PC-3 (cell line): ENCODE results near the gene ADCYAP1R1. TPM values are rescaled to one million over a fixed set of nuclear protein-coding genes. Genes with fewer than 3 reads are reported as not detected.

Source experiments
- ATAC-seq: fragments of 200-7000 bp; cut with Tn5 transposase; 2 replicates; pipeline ENCODE4 v1.9.1; 2020; ENCODE audit warnings: mild to moderate bottlenecking, moderate library complexity
- BruUV-seq: library from RNA; stranded (reverse); fragments of 400-500 nt; replicated peaks from 2 replicates; lab custom pipeline; 2021; lab: Mats Ljungman, UMichigan
- CTCF ChIA-PET: fragments of 300-600 bp; sonication (Branson Sonifier 250); formaldehyde crosslinking; loops from one replicate; lab custom pipeline; 2022; ENCODE audit warnings: antibody characterized with exemption; lab: Charles Lee
- POLR2A ChIA-PET: fragments of 300-600 bp; sonication (Branson Sonifier 250); formaldehyde crosslinking; loops from one replicate; lab custom pipeline; 2022; ENCODE audit warnings: antibody characterized with exemption; ENCODE audit not compliant: unreplicated experiment; lab: Charles Lee
- DNase-seq: peaks from one replicate; pipeline ENCODE4 v3.0.0-alpha.2; 2015
- H2AFZ ChIP-seq: fragments of 300-600 bp; sonication (generic); 2 replicates; pipeline ENCODE4 v1.6.0; 2016; ENCODE audit warnings: antibody characterized with exemption, low read length
- H3F3A ChIP-seq: fragments of 300-600 bp; sonication (generic); one replicate; pipeline ENCODE4 v1.6.0; 2017; ENCODE audit warnings: antibody characterized with exemption, low read length, control low read depth, mild to moderate bottlenecking; ENCODE audit not compliant: unreplicated experiment
- H3K27ac ChIP-seq: fragments of 300-600 bp; sonication (generic); 2 replicates; pipeline ENCODE4 v1.5.1; 2016; ENCODE audit warnings: mild to moderate bottlenecking, low read length
- H3K27me3 ChIP-seq: fragments of 300-600 bp; sonication (generic); 2 replicates; pipeline ENCODE4 v1.6.1; 2016; ENCODE audit warnings: low read length, mixed read lengths
- H3K36me3 ChIP-seq: fragments of 300-600 bp; sonication (generic); 2 replicates; pipeline ENCODE4 v1.6.1; 2016; ENCODE audit warnings: low read depth, mixed run types, low read length, mixed read lengths
- H3K4me1 ChIP-seq: fragments of 300-600 bp; sonication (generic); 2 replicates; pipeline ENCODE4 v1.5.1; 2016; ENCODE audit warnings: low read length; ENCODE audit not compliant: insufficient read depth
- H3K4me2 ChIP-seq: fragments of 300-600 bp; sonication (generic); 2 replicates; pipeline ENCODE4 v1.6.0; 2016; ENCODE audit warnings: low read length
- H3K4me3 ChIP-seq: fragments of 300-600 bp; sonication (generic); 2 replicates; pipeline ENCODE4 v1.5.1; 2016; ENCODE audit warnings: mild to moderate bottlenecking, low read length, mixed read lengths
- H3K79me2 ChIP-seq: fragments of 300-600 bp; sonication (generic); 2 replicates; pipeline ENCODE4 v1.6.1; 2017; ENCODE audit warnings: low read length, mixed read lengths
- H3K9ac ChIP-seq: fragments of 300-600 bp; sonication (generic); 2 replicates; pipeline ENCODE4 v1.6.0; 2016; ENCODE audit warnings: mild to moderate bottlenecking, low read length
- H3K9me2 ChIP-seq: fragments of 300-600 bp; sonication (generic); replicated peaks from 2 replicates; pipeline ENCODE4 v1.6.1; 2016; ENCODE audit warnings: mixed run types, low read length, mixed read lengths
- H3K9me3 ChIP-seq: fragments of 300-600 bp; sonication (generic); 2 replicates; pipeline ENCODE4 v1.6.1; 2016; ENCODE audit warnings: low read length, mixed read lengths
- H4K20me1 ChIP-seq: fragments of 300-600 bp; sonication (generic); 2 replicates; pipeline ENCODE4 v1.6.1; 2016; ENCODE audit warnings: low read length, mixed read lengths
- EZH2 ChIP-seq: fragments of 300-600 bp; sonication (generic); IDR thresholded peaks from one replicate; pipeline ENCODE4 v1.6.1; 2017; ENCODE audit warnings: antibody characterized with exemption, mild to moderate bottlenecking, low read length; ENCODE audit not compliant: unreplicated experiment
- EZH2phosphoT487 ChIP-seq: fragments of 300-600 bp; sonication (generic); IDR thresholded peaks from 2 replicates; pipeline ENCODE4 v1.6.1; 2018; ENCODE audit warnings: mild to moderate bottlenecking, antibody characterized with exemption, low read length, borderline replicate concordance
- intact Hi-C: fragments of 100-400 bp; cut with micrococcal nuclease; formaldehyde crosslinking; loops from 2 replicates; pipeline ENCODE4 v1.9.0; 2023
- total RNA-seq: library from RNA; depleted of rRNA; stranded (reverse); fragments of >200 nt; gene quantifications from 2 replicates; pipeline ENCODE4 v1.2.3, GENCODE V29; 2014
- TF ChIP-seq, protein P1 (sequence below): fragments of 300-600 bp; sonication (generic); conservative IDR thresholded peaks from 2 replicates; pipeline ENCODE4 v1.5.1; 2017; ENCODE audit warnings: antibody characterized with exemption, low read depth, mild to moderate bottlenecking, low read length

The ADCYAP1R1 gene
- total RNA-seq, 1 experiment from 2014 or later, result not detected

DNA sequence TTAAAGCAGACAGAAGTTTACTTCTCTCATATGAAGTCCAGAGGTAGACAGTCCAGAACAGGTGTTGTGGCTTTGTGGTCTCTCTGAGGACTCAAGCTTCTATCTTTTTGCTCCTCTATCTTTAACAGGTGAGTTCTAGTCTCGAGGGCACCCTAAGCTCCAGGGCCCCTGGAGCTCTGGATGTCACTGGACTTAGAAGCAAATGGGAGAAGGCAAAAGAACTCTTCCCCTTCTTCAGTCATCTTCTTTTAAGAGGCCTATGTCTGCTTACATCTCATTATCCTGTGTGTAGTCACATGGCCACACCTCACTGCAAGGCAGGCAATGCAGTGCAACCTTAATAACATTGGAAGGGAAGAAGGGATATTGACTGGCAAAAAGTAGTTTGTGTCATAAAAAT, 61.6 kb downstream of the ADCYAP1R1 start:
- H3K36me3 ChIP-seq, result no peaks in the 10 kb centered on the region
- H4K20me1 ChIP-seq, result no peaks in the 10 kb centered on the region
- H2AFZ ChIP-seq, result no peak overlapping the region
- no peak overlapping the region for H3K27ac ChIP-seq
- H3K9me2 ChIP-seq, result no peaks in the 10 kb centered on the region
- ATAC-seq, result no peak
- BruUV-seq, result no TSS peak
- H3K4me2 ChIP-seq, result no peak overlapping the region
- DNase-seq, result no peak
- TF ChIP-seq EZH2phosphoT487, result no peak
- TF ChIP-seq, protein P1, sequence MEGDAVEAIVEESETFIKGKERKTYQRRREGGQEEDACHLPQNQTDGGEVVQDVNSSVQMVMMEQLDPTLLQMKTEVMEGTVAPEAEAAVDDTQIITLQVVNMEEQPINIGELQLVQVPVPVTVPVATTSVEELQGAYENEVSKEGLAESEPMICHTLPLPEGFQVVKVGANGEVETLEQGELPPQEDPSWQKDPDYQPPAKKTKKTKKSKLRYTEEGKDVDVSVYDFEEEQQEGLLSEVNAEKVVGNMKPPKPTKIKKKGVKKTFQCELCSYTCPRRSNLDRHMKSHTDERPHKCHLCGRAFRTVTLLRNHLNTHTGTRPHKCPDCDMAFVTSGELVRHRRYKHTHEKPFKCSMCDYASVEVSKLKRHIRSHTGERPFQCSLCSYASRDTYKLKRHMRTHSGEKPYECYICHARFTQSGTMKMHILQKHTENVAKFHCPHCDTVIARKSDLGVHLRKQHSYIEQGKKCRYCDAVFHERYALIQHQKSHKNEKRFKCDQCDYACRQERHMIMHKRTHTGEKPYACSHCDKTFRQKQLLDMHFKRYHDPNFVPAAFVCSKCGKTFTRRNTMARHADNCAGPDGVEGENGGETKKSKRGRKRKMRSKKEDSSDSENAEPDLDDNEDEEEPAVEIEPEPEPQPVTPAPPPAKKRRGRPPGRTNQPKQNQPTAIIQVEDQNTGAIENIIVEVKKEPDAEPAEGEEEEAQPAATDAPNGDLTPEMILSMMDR, result no peak
- no peak for TF ChIP-seq EZH2
- ChIA-PET POLR2A (no interaction called here), CTCF (no interaction called here)
- no peak overlapping the region for H3K4me3 ChIP-seq
- intact Hi-C loops, result no loop called here
- H3F3A ChIP-seq, result no peaks in the 10 kb centered on the region
- H3K9me3 ChIP-seq, result no peaks in the 10 kb centered on the region
- peaks cover 19% of the 10 kb centered on the region; the same call in 1 of the 2 replicates for H3K27me3 ChIP-seq
- no peaks in the 10 kb centered on the region for H3K79me2 ChIP-seq
- H3K9ac ChIP-seq, result no peak overlapping the region
- H3K4me1 ChIP-seq, result no peaks in the 10 kb centered on the region

DNA sequence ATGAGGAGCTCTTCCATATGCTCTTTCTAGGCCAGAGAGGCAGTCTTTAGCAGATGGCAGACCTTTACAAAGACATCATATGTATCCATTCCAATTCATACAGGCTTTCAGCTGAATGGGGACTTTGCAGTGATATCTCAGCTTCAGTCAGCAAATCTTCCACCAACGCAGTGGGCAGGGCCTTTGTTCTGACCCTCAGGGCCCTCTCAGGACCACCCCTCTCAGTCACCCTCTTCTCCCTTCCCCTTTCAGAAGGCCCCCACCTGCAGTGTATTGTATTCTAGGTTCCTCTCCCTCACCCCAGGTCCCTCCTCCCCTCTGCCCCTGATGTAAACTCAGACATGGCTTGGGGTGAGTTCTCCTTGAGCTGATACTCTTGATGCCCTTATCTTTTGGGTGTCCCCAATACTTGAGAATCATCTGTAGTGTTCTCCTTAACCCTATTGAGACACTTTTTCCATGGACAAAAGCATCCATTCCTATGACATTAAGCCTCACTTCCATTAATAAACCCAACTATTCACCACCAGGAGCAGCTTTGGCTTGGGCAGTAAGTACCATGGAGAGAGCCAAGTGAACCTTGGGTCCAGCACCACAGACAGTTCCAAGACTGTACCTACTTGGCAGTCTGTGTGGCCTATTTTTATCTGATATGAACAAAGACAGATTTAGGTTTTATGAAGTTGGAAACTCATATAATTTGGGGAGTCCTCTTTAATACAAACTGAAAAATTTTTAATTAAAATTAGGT, 62.7 kb downstream of the ADCYAP1R1 start:
- Histone ChIP-seq H3K79me2 (no peaks in the 10 kb centered on the region), H3K4me2 (no peak overlapping the region), H3F3A (no peaks in the 10 kb centered on the region), H3K27me3 (peaks cover 25% of the 10 kb centered on the region), H3K9me3 (no peaks in the 10 kb centered on the region), H3K9me2 (no peaks in the 10 kb centered on the region), H3K9ac (no peak overlapping the region), H3K36me3 (no peaks in the 10 kb centered on the region), H4K20me1 (no peaks in the 10 kb centered on the region), H2AFZ (no peak overlapping the region), H3K4me3 (no peak overlapping the region), H3K27ac (no peak overlapping the region), H3K4me1 (no peaks in the 10 kb centered on the region)
- peak; percentile 56 for DNase-seq
- intact Hi-C loops, result no loop called here
- ChIA-PET CTCF (no interaction called here), POLR2A (no interaction called here)
- no peak for ATAC-seq
- no peak for TF ChIP-seq EZH2
- TF ChIP-seq, protein P1, result no peak
- no peak for TF ChIP-seq EZH2phosphoT487
- no TSS peak for BruUV-seq

DNA sequence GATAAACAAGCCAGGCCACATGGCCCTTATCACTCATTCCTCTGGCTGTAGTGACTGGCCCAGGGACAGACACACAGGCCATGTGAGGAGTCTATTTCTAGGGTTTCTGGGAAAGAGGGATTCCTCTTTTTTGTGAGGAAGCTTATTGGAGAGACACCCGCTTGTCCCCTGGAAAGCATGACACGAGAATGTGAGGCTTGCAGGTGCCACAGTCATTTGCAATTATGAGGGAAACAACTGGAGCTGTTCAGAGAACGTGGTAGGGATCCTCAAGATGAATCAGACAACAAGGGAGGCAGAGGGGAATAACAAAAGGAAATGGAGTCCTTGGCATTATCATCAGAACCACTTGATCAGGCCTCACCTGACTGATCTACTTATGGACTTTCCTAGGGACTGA, 64.5 kb downstream of the ADCYAP1R1 start:
- no peak overlapping the region for H3K27ac ChIP-seq
- H3K9me3 ChIP-seq, result no peaks in the 10 kb centered on the region
- TF ChIP-seq EZH2 (no peak), EZH2phosphoT487 (no peak)
- TF ChIP-seq, protein P1, result no peak
- peaks cover 25% of the 10 kb centered on the region for H3K27me3 ChIP-seq
- H3K4me3 ChIP-seq, result no peak overlapping the region
- ChIA-PET CTCF (no interaction called here), POLR2A (no interaction called here)
- H3K9me2 ChIP-seq, result no peaks in the 10 kb centered on the region
- no TSS peak for BruUV-seq
- H3K36me3 ChIP-seq, result no peaks in the 10 kb centered on the region
- no peak overlapping the region for H3K9ac ChIP-seq
- no peak for DNase-seq
- no peaks in the 10 kb centered on the region for H3K79me2 ChIP-seq
- intact Hi-C loops, result no loop called here
- H3K4me2 ChIP-seq, result no peak overlapping the region
- H2AFZ ChIP-seq, result no peak overlapping the region
- no peaks in the 10 kb centered on the region for H4K20me1 ChIP-seq
- no peaks in the 10 kb centered on the region for H3F3A ChIP-seq
- no peaks in the 10 kb centered on the region for H3K4me1 ChIP-seq
- no peak for ATAC-seq
